SIG-M5 treated with dmso at 0.1 percent for 504 hours (cell line): Measurements from ENCODE around the gene COBLL1.

Source experiments
- DNase-seq: peaks from one replicate; lab custom pipeline; 2025; ENCODE audit not compliant: unreplicated experiment; lab: John Stamatoyannopoulos, UW

Gene COBLL1

GRCh38 chr2:164792316-164793170 lies 49.1 kb downstream of the COBLL1 start:
- DNase-seq: no peak

DNA sequence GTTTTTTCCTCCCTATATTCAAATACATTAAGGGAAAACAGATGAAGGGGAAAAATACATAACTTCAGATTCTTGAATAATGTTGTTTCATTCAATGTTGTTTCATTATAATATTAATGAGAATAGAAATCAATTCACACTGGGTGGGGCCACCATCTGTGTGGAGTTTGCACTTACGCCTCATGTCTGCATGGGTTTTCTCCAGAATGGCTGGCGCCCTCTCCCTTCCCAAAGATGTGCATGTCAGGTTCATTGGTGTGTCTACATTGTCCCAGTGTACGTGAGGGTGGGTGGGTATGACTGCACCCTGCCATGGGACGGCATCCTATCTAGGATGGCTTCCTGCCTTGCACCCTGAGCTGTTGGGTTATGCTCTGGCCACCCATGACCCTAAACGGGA lies 51.7 kb downstream of the COBLL1 start:
- DNase-seq: no peak

DNA sequence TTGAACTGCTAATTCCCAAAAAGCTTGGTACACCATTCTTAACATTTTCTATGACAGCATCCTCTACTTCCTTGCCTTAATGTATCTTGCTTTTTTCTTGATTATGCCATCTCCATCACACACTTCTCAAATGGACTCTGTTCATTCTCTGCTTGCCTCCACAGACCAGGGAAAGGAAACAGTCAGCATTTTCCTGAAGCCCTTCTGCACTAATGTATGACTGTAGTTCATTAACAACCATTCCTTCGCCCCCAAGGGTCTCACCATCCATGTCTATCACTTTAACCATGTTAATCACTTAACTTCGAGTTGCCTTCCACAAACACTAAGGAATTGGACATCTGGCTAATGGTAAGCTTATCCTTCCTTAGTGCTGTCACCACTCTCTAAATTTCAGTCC lies 54.8 kb downstream of the COBLL1 start:
- DNase-seq: no peak

- no peak for DNase-seq
These were observed 56.2 kb downstream of the COBLL1 start for GRCh38 chr2:164785457-164785856.

DNA sequence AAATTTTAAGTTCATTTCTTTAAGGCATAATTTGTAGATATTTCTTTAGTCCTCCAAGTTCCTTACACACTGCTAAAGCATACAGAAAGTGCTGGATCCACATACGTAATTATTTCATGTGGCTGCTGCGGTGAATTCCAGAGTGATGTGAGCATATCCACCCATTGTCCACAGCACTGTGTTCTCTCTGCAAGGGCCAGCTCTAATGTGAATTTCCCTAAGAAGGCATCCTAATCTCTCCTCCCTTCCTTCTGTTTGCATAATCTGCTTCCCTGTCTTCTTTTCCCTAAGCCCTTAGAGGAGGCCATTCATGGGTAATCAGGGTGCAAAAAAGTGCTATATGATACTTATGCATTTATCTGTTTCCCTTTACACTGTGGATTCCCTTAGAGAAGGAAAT lies 57.2 kb downstream of the COBLL1 start:
- DNase-seq: no peak

DNA sequence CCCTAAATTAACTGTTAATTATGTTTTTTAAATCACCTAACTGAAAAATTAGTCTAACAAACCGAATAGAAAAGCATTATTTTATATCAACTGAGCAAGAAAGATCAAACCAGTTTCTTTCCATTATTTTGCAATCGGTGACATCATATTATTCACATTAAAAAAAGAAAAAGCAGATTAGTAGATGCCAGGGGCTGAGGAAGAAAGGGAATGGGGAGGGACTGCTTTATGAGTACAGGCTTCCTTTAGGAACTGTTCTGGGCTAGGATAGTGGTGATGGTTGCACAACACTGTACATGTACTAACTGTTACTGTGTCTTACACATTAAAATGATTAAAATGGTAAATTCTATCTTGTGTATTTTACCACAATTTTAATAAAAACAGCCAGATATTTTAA lies 59.3 kb downstream of the COBLL1 start:
- no peak for DNase-seq

- DNase-seq: no peak
These were observed 60.2 kb downstream of the COBLL1 start for GRCh38 chr2:164781394-164781793.

DNA sequence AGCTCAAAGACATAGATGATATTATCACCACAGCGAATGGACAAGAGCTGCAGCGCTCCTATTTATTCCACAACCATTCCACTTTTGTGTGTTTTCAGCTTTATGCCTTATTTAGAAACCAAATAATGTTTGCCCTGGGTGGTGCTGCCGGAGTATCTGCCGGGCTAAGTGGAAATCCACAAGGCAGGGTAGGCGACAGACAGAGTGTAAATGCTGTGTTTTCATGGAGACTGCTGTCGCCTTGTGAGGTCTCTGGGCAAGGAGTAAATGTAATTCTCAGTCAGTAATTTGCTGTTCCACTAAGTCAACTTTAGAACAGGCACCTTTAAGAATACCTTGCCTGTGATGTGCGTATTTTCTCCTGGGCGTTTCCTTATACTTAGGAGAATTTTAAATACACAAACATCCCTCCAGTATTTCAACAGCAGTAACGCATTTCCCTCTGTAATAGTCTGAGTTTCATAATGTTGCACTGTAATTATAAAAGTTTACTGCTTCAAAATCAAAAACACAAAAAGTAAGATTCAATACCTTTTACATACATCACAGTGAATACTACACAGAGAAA lies 60.9 kb downstream of the COBLL1 start:
- DNase-seq: no peak

GRCh38 chr2:164779383-164780057 lies 62.1 kb downstream of the COBLL1 start:
- DNase-seq: no peak

DNA sequence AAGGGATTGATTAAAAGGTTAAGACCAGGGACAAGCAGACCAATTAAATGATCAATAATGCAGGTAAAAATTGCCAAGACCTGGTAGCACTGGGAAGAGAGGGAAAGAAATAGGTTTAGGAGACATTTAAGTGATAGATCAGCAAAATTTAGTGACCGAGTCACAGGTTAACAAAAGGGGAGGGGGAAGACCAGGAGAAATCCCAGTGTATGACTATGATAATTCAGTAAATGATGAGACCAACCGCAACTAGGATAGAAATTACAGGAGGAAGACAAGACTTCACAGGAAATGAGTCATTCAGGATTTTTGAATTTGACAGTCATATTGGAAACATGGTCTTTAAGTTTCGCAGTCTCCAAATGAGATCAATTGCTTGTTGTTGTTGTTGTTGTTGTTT lies 62.9 kb downstream of the COBLL1 start:
- no peak for DNase-seq

- no peak for DNase-seq
These were observed 63.7 kb downstream of the COBLL1 start for GRCh38 chr2:164777847-164778461.

- DNase-seq: no peak
These were observed 68.0 kb downstream of the COBLL1 start for GRCh38 chr2:164773635-164774034.

GRCh38 chr2:164773091-164773490 lies 68.5 kb downstream of the COBLL1 start:
- no peak for DNase-seq

GRCh38 chr2:164771897-164772296 lies 69.7 kb downstream of the COBLL1 start:
- DNase-seq: no peak

DNA sequence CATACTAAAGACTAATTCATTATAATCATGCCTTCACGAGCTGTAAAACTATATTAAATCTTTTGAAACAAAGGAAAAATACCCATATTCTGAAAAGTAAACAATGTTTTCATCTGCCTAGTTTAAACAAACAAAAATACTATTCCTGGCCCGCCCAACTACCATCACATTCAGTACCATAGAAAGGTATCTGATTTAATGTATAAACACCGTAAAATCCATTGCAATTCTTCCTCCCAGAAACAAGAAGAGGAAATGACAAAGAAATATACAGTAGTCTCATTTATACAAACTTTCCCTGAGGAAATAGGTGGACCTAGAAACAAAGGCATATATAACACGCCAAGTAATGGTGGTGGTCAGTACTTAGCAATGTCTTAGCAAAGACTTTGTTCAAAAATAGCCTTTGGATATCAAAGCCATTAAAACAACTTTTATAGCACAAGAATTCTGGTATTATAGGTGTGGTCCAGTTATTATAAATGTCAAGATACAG lies 71.2 kb downstream of the COBLL1 start:
- DNase-seq: no peak

- DNase-seq: no peak
These were observed 74.7 kb downstream of the COBLL1 start for GRCh38 chr2:164766954-164767320.

- no peak for DNase-seq
These were observed 75.2 kb downstream of the COBLL1 start for GRCh38 chr2:164766216-164766953.

DNA sequence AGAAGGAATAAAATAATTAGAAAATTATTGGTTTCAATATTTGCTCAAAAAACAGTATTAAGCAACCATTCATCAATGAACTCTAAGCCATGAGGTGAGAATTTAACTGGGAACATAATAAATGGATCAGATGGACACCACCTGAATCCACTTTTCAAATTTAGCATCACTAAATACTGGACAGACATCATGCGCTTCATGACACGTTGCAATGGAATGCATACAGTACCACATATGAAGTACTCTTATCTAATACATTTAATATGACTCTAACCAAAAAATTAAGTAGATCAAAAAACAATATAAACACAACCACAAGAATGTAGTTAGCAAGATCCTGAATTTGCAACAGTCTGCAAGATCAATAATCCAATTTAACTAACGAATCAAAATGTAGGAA lies 76.6 kb downstream of the COBLL1 start:
- no peak for DNase-seq

- no peak for DNase-seq
These were observed 77.1 kb downstream of the COBLL1 start for GRCh38 chr2:164764474-164764873.

DNA sequence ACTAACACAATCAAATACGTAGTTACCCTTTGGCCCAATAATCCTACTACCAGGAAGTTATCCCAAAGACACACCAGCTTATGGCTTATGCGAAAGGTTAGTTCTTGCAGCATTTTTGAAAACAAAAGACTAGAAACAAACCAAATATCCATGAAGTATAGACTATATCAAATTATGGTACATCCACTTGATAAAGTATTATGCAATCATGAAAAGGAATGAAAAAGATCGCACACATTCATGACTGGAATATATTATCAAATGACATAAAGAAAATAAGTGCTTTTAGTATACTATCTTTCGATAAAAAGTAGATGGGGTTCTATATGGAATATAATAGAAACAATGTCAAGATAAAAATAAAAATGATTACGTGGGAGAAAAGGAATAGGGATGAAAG lies 78.2 kb downstream of the COBLL1 start:
- DNase-seq: no peak
